WERI-Rb-1 (cell line): ENCODE measurements around the gene CCDC88C.

Experiments used
- DNase-seq: peaks from one replicate; pipeline ENCODE4 v3.0.0-alpha.2; 2020
- H3K27ac ChIP-seq: fragments of 250-450 bp; sonication (Bioruptor Pico); 2 replicates; pipeline ENCODE4 v1.5.1; 2020; ENCODE audit warnings: mild to moderate bottlenecking, moderate library complexity
- H3K27me3 ChIP-seq: fragments of 250-450 bp; sonication (Bioruptor Pico); 2 replicates; pipeline ENCODE4 v1.5.1; 2021; ENCODE audit warnings: mild to moderate bottlenecking, low read depth, moderate library complexity; ENCODE audit not compliant: insufficient read depth, severe bottlenecking
- H3K36me3 ChIP-seq: fragments of 250-450 bp; sonication (Bioruptor Pico); 2 replicates; pipeline ENCODE4 v1.5.1; 2020; ENCODE audit warnings: mild to moderate bottlenecking, moderate library complexity
- H3K4me3 ChIP-seq: 2 replicates; pipeline ENCODE4 v1.5.1; 2011; ENCODE audit warnings: low read depth, mild to moderate bottlenecking, control low read depth, low read length
- H3K9me3 ChIP-seq: fragments of 250-450 bp; sonication (Bioruptor Pico); 2 replicates; pipeline ENCODE4 v1.5.1; 2021; ENCODE audit warnings: mild to moderate bottlenecking, moderate library complexity; ENCODE audit not compliant: severe bottlenecking
- TF ChIP-seq, protein P1 (sequence below): IDR thresholded peaks from 2 replicates; pipeline ENCODE4 v1.5.1; 2011; ENCODE audit warnings: low read depth, mild to moderate bottlenecking, control low read depth, inconsistent platforms, low read length

The CCDC88C gene

DNA sequence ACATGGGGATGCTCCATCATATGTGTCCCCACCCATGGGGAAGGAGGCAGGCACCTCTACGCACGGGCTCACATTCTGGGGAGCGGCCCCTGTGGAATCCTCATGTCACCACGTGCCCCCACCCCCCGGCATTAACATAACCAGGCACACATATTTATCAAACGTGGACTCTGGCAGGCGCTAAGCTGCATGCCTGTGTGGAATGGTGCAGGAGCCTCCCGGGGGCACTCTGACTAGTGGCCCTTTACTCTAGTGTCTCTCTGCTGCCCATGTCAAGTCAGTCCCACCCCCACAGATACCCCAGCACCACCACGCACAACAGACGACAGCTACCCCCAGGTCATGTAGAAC lies 66.1 kb downstream of the CCDC88C start:
- no peak for DNase-seq
- H3K9me3 ChIP-seq = no peaks in the 10 kb centered on the region
- peaks cover 61% of the 10 kb centered on the region for H3K36me3 ChIP-seq
- no peak overlapping the region for H3K27ac ChIP-seq
- H3K27me3 ChIP-seq = no peaks in the 10 kb centered on the region
- no peak overlapping the region for H3K4me3 ChIP-seq
- TF ChIP-seq, protein P1, sequence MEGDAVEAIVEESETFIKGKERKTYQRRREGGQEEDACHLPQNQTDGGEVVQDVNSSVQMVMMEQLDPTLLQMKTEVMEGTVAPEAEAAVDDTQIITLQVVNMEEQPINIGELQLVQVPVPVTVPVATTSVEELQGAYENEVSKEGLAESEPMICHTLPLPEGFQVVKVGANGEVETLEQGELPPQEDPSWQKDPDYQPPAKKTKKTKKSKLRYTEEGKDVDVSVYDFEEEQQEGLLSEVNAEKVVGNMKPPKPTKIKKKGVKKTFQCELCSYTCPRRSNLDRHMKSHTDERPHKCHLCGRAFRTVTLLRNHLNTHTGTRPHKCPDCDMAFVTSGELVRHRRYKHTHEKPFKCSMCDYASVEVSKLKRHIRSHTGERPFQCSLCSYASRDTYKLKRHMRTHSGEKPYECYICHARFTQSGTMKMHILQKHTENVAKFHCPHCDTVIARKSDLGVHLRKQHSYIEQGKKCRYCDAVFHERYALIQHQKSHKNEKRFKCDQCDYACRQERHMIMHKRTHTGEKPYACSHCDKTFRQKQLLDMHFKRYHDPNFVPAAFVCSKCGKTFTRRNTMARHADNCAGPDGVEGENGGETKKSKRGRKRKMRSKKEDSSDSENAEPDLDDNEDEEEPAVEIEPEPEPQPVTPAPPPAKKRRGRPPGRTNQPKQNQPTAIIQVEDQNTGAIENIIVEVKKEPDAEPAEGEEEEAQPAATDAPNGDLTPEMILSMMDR = no peak

DNA sequence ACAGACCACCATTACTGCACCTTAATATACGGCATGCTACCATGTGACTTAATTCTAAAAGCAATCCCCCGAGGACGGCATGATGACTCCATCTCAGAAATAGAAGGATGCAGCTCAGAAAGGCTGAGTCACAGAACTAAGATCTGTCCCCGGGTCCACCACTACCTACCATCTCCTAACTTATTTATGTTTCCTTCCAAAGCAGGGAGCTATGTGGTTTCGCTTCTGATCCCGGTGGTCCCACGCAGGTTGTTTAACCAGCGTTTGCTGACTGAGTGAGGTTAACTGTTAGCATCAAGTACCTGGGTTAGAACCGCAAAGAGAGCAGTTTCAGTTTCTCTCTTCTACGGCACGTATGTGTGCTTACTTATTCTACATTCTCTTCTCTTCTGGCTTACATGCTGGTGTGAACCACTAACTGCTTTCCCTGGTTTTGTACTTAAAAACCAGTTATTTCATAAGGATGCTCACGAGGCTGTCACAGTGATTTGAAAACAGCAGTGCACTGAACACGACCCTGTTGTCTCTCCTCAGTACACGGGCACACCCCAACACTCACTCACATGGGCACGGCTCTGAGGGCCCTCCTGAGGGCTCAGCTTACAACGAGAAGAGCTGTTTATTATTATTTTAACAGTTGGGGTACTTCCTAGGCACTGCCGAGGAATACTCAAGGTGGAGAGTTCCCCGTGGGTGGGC lies 66.7 kb downstream of the CCDC88C start:
- Histone ChIP-seq H3K4me3 (no peak overlapping the region), H3K27me3 (no peaks in the 10 kb centered on the region), H3K36me3 (peaks cover 56% of the 10 kb centered on the region), H3K9me3 (no peaks in the 10 kb centered on the region), H3K27ac (no peak overlapping the region)
- DNase-seq = no peak
- TF ChIP-seq, protein P1 = no peak

DNA sequence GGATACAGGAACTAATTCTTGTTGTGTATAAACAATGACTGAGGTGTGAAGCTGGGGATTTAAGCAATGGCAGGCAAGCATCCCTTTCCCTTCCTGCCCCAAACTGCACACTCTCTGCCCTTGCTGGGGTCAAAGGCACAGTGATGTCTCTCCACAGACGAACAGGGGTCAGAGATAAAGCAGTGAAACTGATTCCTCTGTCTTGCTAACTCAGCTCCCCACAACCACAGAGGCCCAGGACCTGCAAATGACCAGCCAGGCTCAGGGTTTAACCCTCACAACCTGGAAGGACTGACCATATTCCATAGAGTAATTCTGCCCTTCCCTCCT lies 67.2 kb downstream of the CCDC88C start:
- H3K9me3 ChIP-seq = no peaks in the 10 kb centered on the region
- TF ChIP-seq, protein P1 = no peak
- H3K27me3 ChIP-seq = no peaks in the 10 kb centered on the region
- H3K36me3 ChIP-seq = peaks cover 52% of the 10 kb centered on the region
- DNase-seq = no peak
- H3K27ac ChIP-seq = no peak overlapping the region
- H3K4me3 ChIP-seq = no peak overlapping the region

DNA sequence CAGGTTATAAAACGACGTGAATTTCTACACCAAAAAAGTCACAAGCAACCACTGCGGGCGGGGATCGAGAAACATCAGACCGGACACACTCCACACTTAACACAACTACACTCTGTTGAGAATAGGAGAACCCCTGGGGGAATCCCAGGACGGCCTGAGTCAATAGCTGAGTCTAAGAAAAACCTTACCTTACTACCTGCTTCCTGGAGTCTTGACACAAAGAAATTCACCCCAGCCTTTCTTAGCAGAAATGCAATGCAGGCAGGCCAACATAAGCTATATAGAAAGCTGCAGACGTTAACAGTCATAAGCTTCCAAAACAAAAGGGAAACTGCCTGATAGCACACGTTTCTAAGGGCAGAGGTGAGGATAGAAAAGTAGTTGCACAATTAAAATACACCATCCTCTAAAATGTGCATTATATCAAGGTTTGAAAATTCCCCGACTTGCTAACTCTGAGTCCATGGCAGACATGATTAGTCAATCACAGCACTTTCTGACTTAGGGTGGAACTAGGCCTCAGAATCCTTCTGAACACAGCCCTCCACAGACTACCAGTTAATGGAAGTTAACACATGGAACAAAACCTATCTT lies 68.0 kb downstream of the CCDC88C start:
- no peak overlapping the region for H3K4me3 ChIP-seq
- H3K36me3 ChIP-seq = peaks cover 44% of the 10 kb centered on the region
- H3K27me3 ChIP-seq = no peaks in the 10 kb centered on the region
- no peak for DNase-seq
- no peaks in the 10 kb centered on the region for H3K9me3 ChIP-seq
- no peak overlapping the region for H3K27ac ChIP-seq
- TF ChIP-seq, protein P1 = no peak

DNA sequence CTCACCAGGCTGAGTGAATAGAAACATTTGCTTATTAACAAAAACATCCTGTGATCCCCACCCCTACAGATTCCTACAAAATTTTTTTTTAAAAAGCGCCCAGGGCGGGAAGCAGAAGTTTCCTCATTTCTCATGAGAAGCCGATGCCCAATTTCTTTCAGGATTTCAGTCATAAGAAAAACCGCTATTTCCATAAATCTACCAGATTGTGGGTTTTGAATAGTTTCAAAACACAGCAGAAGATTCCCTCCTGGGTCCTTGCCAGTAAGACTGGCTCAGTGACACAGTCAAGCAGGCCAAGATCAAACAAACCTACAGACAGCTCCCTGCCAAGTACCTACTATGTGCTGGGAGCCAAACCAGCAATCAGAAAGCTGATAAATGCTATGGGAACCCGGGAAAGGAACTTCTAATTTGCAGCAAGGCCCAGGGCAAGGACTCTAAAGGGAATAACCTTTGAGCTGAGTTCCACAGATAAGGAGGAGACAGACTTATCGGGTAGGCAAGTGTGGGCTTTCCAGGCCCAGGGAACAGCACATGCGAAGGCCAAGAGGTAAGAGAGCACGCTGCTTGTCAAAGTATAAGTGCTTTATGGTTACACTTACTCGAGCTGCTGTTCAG lies 68.7 kb downstream of the CCDC88C start:
- DNase-seq = no peak
- Histone ChIP-seq H3K27me3 (no peaks in the 10 kb centered on the region), H3K36me3 (peaks cover 38% of the 10 kb centered on the region), H3K27ac (no peak overlapping the region), H3K4me3 (no peak overlapping the region), H3K9me3 (no peaks in the 10 kb centered on the region)
- TF ChIP-seq, protein P1 = no peak
